Smooth muscle cell (in vitro differentiated cells): ENCODE data around the gene LIF. TPM values are rescaled to one million over a fixed set of nuclear protein-coding genes. Genes with fewer than 3 reads are reported as not detected.

Source experiments
- DNase-seq: peaks from one replicate; lab custom pipeline; 2025; ENCODE audit not compliant: unreplicated experiment; lab: John Stamatoyannopoulos, UW
- H2AFZ ChIP-seq: fragments of 200-600 bp; sonication (generic); 2 replicates; pipeline ENCODE4 v1.6.0; 2016; ENCODE audit warnings: antibody characterized with exemption, low read depth, mild to moderate bottlenecking
- H3F3A ChIP-seq: fragments of 200-600 bp; sonication (generic); 2 replicates; pipeline ENCODE4 v1.6.0; 2017; ENCODE audit warnings: antibody characterized with exemption, low read depth
- H3K27ac ChIP-seq: fragments of 200-600 bp; sonication (generic); 2 replicates; pipeline ENCODE4 v1.5.1; 2016; ENCODE audit warnings: low read depth, mild to moderate bottlenecking
- H3K27me3 ChIP-seq: fragments of 200-600 bp; sonication (generic); 2 replicates; pipeline ENCODE4 v1.6.1; 2016; ENCODE audit warnings: low read depth, mild to moderate bottlenecking
- H3K36me3 ChIP-seq: fragments of 200-600 bp; sonication (generic); 2 replicates; pipeline ENCODE4 v1.5.1; 2016; ENCODE audit warnings: low read depth
- H3K4me1 ChIP-seq: fragments of 200-600 bp; sonication (generic); 2 replicates; pipeline ENCODE4 v1.5.1; 2016; ENCODE audit warnings: low read depth
- H3K4me2 ChIP-seq: fragments of 200-600 bp; sonication (generic); 2 replicates; pipeline ENCODE4 v1.6.0; 2016; ENCODE audit warnings: mild to moderate bottlenecking
- H3K4me3 ChIP-seq: fragments of 200-600 bp; sonication (generic); 2 replicates; pipeline ENCODE4 v1.5.1; 2016; ENCODE audit warnings: mild to moderate bottlenecking
- H3K79me2 ChIP-seq: fragments of 200-600 bp; sonication (generic); 2 replicates; pipeline ENCODE4 v1.6.0; 2016; ENCODE audit warnings: low read depth, mild to moderate bottlenecking
- H3K9ac ChIP-seq: fragments of 200-600 bp; sonication (generic); 2 replicates; pipeline ENCODE4 v1.6.0; 2016; ENCODE audit warnings: low read depth
- H3K9me3 ChIP-seq: fragments of 200-600 bp; sonication (generic); replicated peaks from 2 replicates; pipeline ENCODE4 v1.5.1; 2016; ENCODE audit warnings: low read depth
- H4K20me1 ChIP-seq: fragments of 200-600 bp; sonication (generic); 2 replicates; pipeline ENCODE4 v1.6.0; 2016; ENCODE audit warnings: low read depth
- WGBS: methylation state at CpG from one replicate; pipeline ENCODE4 v1.1.7; 2016; ENCODE audit warnings: low lambda C conversion rate; 5-methylcytosine and 5-hydroxymethylcytosine counted together
- polyA plus RNA-seq: library from polyadenylated mRNA; unstranded; fragments of >200 nt; fragmentation: Nextera tagmentation; extraction: Ambion mirVana; gene quantifications from 2 replicates; pipeline ENCODE4 v1.2.1, GENCODE V29; 2016
- total RNA-seq: library from RNA; depleted of rRNA; stranded (reverse); fragments of >200 nt; gene quantifications from 2 replicates; pipeline ENCODE4 v1.2.3, GENCODE V29; 2014
- TF ChIP-seq, protein P1 (sequence below): fragments of 200-600 bp; sonication (generic); IDR thresholded peaks from 2 replicates; pipeline ENCODE4 v1.5.1; 2017; ENCODE audit warnings: borderline replicate concordance, mild to moderate bottlenecking, antibody characterized with exemption; ENCODE audit not compliant: insufficient read depth, poor library complexity, severe bottlenecking

The LIF gene
- total and polyA plus RNA-seq, 2 experiments from 2014 or later: 29.9 to 31.2 TPM

DNA sequence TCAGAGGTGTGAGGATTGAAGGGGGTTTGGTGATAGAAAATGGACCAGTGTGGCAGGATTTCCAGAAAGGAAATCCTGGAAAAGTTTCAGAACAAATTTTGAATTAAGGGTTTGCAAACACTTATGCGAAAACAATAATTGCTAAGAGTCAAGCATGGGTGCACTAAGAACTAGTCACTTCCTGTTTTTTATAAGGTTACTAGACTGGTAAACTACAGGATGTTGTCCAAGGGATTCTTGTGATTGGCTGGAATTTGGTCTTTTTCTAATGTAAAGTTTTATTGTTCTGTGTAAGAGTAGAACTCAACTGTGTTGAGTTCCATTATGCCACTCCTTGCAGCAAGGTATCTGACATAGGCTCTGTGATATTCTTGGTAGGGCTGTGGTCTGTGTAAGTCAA lies 54.1 kb downstream of the LIF start:
- Histone ChIP-seq H3K27ac (peak overlapping the region; percentile 92), H2AFZ (no peak overlapping the region), H4K20me1 (no peaks in the 10 kb centered on the region), H3K27me3 (no peaks in the 10 kb centered on the region), H3K36me3 (no peaks in the 10 kb centered on the region), H3K4me1 (peaks cover 16% of the 10 kb centered on the region), H3K9me3 (no peaks in the 10 kb centered on the region), H3F3A (peaks cover 14% of the 10 kb centered on the region), H3K79me2 (no peaks in the 10 kb centered on the region), H3K4me3 (no peak overlapping the region), H3K4me2 (no peak overlapping the region), H3K9ac (no peak overlapping the region)
- no peak for DNase-seq
- WGBS: 94% methylated on average over 1 of the region's 1 CpG
- TF ChIP-seq, protein P1, sequence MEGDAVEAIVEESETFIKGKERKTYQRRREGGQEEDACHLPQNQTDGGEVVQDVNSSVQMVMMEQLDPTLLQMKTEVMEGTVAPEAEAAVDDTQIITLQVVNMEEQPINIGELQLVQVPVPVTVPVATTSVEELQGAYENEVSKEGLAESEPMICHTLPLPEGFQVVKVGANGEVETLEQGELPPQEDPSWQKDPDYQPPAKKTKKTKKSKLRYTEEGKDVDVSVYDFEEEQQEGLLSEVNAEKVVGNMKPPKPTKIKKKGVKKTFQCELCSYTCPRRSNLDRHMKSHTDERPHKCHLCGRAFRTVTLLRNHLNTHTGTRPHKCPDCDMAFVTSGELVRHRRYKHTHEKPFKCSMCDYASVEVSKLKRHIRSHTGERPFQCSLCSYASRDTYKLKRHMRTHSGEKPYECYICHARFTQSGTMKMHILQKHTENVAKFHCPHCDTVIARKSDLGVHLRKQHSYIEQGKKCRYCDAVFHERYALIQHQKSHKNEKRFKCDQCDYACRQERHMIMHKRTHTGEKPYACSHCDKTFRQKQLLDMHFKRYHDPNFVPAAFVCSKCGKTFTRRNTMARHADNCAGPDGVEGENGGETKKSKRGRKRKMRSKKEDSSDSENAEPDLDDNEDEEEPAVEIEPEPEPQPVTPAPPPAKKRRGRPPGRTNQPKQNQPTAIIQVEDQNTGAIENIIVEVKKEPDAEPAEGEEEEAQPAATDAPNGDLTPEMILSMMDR: no peak

DNA sequence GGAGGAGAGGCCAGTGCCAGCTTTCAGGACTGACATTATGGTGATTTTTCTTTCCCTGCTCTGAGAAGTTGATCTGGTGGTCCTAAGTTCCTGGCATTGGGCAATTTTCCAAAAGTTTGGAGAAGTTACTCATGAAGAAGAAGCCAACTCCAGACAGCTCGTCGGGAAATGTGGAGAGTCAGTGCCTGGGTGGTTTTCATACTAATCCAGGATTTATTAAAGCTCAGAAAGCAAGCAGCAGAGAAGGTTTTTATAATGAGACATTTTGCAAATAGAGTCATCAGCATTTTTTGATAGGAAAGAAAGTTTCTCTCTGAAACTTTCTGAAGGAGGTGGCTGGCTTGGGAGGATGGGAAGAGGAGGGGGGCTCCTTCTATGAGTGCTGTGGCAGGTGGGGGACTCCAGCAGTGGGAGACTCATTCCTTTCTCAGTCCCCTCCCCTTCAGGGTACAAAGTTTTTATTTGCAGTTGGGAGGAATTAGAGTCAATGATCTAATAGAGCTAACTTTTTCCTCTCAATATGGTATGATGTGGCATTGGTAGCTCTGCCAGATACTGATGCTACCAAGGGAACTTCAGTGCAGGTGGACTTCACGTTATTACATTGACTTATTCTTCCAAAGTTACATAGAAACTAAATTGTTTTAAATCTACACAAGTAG lies 55.4 kb downstream of the LIF start:
- Histone ChIP-seq H3K36me3 (no peaks in the 10 kb centered on the region), H3K4me3 (no peak overlapping the region), H3K27me3 (no peaks in the 10 kb centered on the region), H3K4me1 (peaks cover 6% of the 10 kb centered on the region), H3F3A (peaks cover 7% of the 10 kb centered on the region), H2AFZ (no peak overlapping the region), H3K27ac (peak overlapping the region; percentile 92), H3K4me2 (peak overlapping the region; percentile 65), H3K9ac (peak overlapping the region; percentile 46), H4K20me1 (no peaks in the 10 kb centered on the region), H3K9me3 (no peaks in the 10 kb centered on the region), H3K79me2 (no peaks in the 10 kb centered on the region)
- 41% methylated on average over 3 of the region's 3 CpGs for WGBS
- DNase-seq: no peak
- TF ChIP-seq, protein P1: no peak

DNA sequence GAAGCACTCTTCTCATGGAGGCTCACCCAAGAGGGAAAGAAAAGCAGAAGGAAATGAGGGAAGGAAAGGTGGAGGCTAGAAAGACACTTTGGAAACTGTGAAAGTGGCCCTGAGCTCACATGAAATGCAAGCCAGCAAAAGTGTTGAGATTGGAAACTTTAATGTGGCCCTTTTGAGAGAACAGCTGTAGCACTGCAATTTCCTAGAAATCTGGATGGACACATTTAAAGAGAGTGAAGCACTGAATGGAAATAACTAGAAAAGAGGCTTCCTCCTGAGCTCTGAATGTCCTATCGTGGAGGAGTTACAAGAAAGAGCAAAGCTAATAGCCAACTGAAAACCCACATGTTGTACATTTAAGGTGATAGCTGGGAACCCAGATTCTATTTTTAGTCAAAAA lies 56.0 kb downstream of the LIF start:
- peaks cover 7% of the 10 kb centered on the region for H3F3A ChIP-seq
- peaks cover 5% of the 10 kb centered on the region for H3K4me1 ChIP-seq
- no peaks in the 10 kb centered on the region for H3K9me3 ChIP-seq
- TF ChIP-seq, protein P1: no peak
- no peaks in the 10 kb centered on the region for H4K20me1 ChIP-seq
- no peak for DNase-seq
- peak overlapping the region; percentile 92 for H3K27ac ChIP-seq
- H3K27me3 ChIP-seq: no peaks in the 10 kb centered on the region
- no peaks in the 10 kb centered on the region for H3K79me2 ChIP-seq
- peak overlapping the region; percentile 65 for H3K4me2 ChIP-seq
- H3K9ac ChIP-seq: peak overlapping the region; percentile 46
- H2AFZ ChIP-seq: no peak overlapping the region
- H3K4me3 ChIP-seq: no peak overlapping the region
- no peaks in the 10 kb centered on the region for H3K36me3 ChIP-seq
- WGBS: 50% methylated on average over 1 of the region's 1 CpG

Other genes with a start within 250 kb of the LIF start
- gene HORMAD2, start 166.3 kb downstream of the LIF start, total RNA-seq: 1.4 TPM in 1 of 2 replicates, not detected in the other
- gene HORMAD2, start 166.3 kb downstream of the LIF start, polyA plus RNA-seq: not detected in 2 replicates
- gene OSM, start 20.1 kb upstream of the LIF start, total RNA-seq: 0.27 and 1.5 TPM in 2 replicates
- gene OSM, start 20.1 kb upstream of the LIF start, polyA plus RNA-seq: 0.14 and 1.0 TPM in 2 replicates
- gene CASTOR1, start 42.7 kb upstream of the LIF start, total RNA-seq: 9.8 and 16.1 TPM in 2 replicates
- 21.8 and 22.6 TPM in 2 replicates for gene CASTOR1, start 42.7 kb upstream of the LIF start, polyA plus RNA-seq
- 16.8 and 23.0 TPM in 2 replicates for gene TBC1D10A, start 80.2 kb upstream of the LIF start, total RNA-seq
- 51.1 and 57.6 TPM in 2 replicates for gene TBC1D10A, start 80.2 kb upstream of the LIF start, polyA plus RNA-seq
- 46.0 and 55.0 TPM in 2 replicates for gene SF3A1, start 110.1 kb upstream of the LIF start, total RNA-seq
- 86.7 and 86.9 TPM in 2 replicates for gene SF3A1, start 110.1 kb upstream of the LIF start, polyA plus RNA-seq
- 1.5 and 4.8 TPM in 2 replicates for gene CCDC157, start 110.2 kb upstream of the LIF start, total RNA-seq
- 2.5 and 6.0 TPM in 2 replicates for gene CCDC157, start 110.2 kb upstream of the LIF start, polyA plus RNA-seq
- gene RNF215, start 140.7 kb upstream of the LIF start, total RNA-seq: 11.6 and 21.2 TPM in 2 replicates
- 3.4 and 5.9 TPM in 2 replicates for gene RNF215, start 140.7 kb upstream of the LIF start, polyA plus RNA-seq
- 7.9 and 15.1 TPM in 2 replicates for gene SEC14L2, start 150.3 kb upstream of the LIF start, total RNA-seq
- gene SEC14L2, start 150.3 kb upstream of the LIF start, polyA plus RNA-seq: 8.0 and 8.2 TPM in 2 replicates
- gene MTFP1, start 179.0 kb upstream of the LIF start, total RNA-seq: 14.3 and 14.4 TPM in 2 replicates
- 30.9 and 31.3 TPM in 2 replicates for gene MTFP1, start 179.0 kb upstream of the LIF start, polyA plus RNA-seq
- gene SEC14L3, start 225.3 kb upstream of the LIF start, total RNA-seq: not detected in 2 replicates
- 0.09 TPM in 1 of 2 replicates, not detected in the other for gene SEC14L3, start 225.3 kb upstream of the LIF start, polyA plus RNA-seq